ENCODE measurements around the gene CUBN. TPM values are rescaled to one million over a fixed set of nuclear protein-coding genes. Genes with fewer than 3 reads are reported as not detected.

Gene CUBN
- total RNA-seq, 1 experiment from 2014 or later, result 0.07 TPM

DNA sequence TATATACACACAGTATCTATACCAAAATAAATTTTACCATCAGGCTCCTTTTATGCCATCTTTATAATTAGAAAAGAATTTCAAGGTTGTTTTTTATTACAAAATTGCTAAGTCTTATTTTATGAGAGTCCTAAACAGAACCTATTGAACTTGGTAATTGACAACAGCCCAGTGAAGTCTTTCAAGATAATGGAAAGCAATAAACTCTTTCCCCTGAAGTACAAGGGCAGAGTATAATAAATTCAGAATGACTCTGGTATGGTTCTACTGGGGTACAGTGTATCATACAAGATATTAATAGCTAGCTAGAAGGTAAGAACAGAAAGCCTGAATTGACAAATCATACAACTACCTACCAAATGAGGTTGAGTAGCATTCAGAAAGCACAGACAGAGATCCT, 26.2 kb upstream of the CUBN start:
- Histone ChIP-seq H3F3A (ENCODE audit: insufficient read depth, low read depth) (no peaks in the 10 kb centered on the region), H3K79me2 (ENCODE audit: low read depth) (no peaks in the 10 kb centered on the region), H3K27ac (no peak overlapping the region), H3K4me1 (replicated peaks; ENCODE audit: insufficient read depth) (no peaks in the 10 kb centered on the region), H3K9me2 (ENCODE audit: insufficient read depth) (no peaks in the 10 kb centered on the region), H4K20me1 (ENCODE audit: insufficient read depth) (no peaks in the 10 kb centered on the region), H3K27me3 (ENCODE audit: insufficient read depth, low read depth) (no peaks in the 10 kb centered on the region), H2AFZ (no peak overlapping the region), H3K36me3 (ENCODE audit: low read depth) (no peaks in the 10 kb centered on the region), H3K4me3 (no peak overlapping the region), H3K4me2 (no peak overlapping the region), H3K9me3 (ENCODE audit: insufficient read depth, low read depth) (no peaks in the 10 kb centered on the region)
- ChIA-PET CTCF (no interaction called here), POLR2A (ENCODE audit: unreplicated experiment) (no interaction called here)
- intact Hi-C loops (cut with micrococcal nuclease; ENCODE audit: unreplicated experiment), result no loop called here
- no peak for DNase-seq
- no peak for TF ChIP-seq CTCF (conservative IDR thresholded peaks at IDR 0.05)
- no peak for TF ChIP-seq EZH2 (IDR thresholded peaks at IDR 0.05; ENCODE audit: low read depth)
- no TSS peak for BruUV-seq (replicated peaks)

GRCh38 chr10:17154116-17154515, 24.5 kb upstream of the CUBN start:
- Histone ChIP-seq H3F3A (ENCODE audit: insufficient read depth, low read depth) (no peaks in the 10 kb centered on the region), H4K20me1 (ENCODE audit: insufficient read depth) (no peaks in the 10 kb centered on the region), H2AFZ (no peak overlapping the region), H3K4me3 (no peak overlapping the region), H3K9me2 (ENCODE audit: insufficient read depth) (no peaks in the 10 kb centered on the region), H3K27ac (no peak overlapping the region), H3K4me1 (replicated peaks; ENCODE audit: insufficient read depth) (no peaks in the 10 kb centered on the region), H3K4me2 (no peak overlapping the region), H3K36me3 (ENCODE audit: low read depth) (no peaks in the 10 kb centered on the region), H3K79me2 (ENCODE audit: low read depth) (no peaks in the 10 kb centered on the region), H3K27me3 (ENCODE audit: insufficient read depth, low read depth) (no peaks in the 10 kb centered on the region), H3K9me3 (ENCODE audit: insufficient read depth, low read depth) (no peaks in the 10 kb centered on the region)
- intact Hi-C loops (cut with micrococcal nuclease; ENCODE audit: unreplicated experiment), result no loop called here
- no TSS peak for BruUV-seq (replicated peaks)
- CTCF ChIA-PET, result no interaction called here
- POLR2A ChIA-PET (ENCODE audit: unreplicated experiment), result no interaction called here
- TF ChIP-seq EZH2 (IDR thresholded peaks at IDR 0.05; ENCODE audit: low read depth) (no peak), CTCF (conservative IDR thresholded peaks at IDR 0.05) (no peak)
- DNase-seq, result no peak

DNA sequence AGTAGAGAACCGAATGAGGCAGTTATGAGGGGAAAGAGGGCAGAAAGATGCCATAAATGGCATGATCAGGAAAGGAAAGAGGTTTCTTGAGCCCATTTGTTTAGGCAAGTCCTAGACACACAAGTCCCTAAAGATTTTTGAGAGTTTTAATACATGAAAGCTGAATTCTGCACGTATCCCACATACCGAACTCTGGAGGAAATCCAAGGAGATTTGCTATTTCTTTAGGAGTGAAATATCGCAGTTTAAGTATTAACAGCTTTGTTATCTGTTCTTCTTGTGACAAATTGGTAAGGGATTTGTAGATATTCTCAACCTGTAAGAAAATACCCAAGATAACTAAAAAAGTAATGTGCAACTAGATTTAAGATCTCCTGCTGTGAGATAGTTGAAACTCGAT, 23.7 kb upstream of the CUBN start:
- no peak overlapping the region for H2AFZ ChIP-seq
- H4K20me1 ChIP-seq (ENCODE audit: insufficient read depth), result no peaks in the 10 kb centered on the region
- no peaks in the 10 kb centered on the region for H3K27me3 ChIP-seq (ENCODE audit: insufficient read depth, low read depth)
- no peaks in the 10 kb centered on the region for H3K4me1 ChIP-seq (replicated peaks; ENCODE audit: insufficient read depth)
- no peaks in the 10 kb centered on the region for H3K79me2 ChIP-seq (ENCODE audit: low read depth)
- no peak overlapping the region for H3K4me2 ChIP-seq
- ChIA-PET POLR2A (ENCODE audit: unreplicated experiment) (no interaction called here), CTCF (no interaction called here)
- no peaks in the 10 kb centered on the region for H3K36me3 ChIP-seq (ENCODE audit: low read depth)
- no peak for DNase-seq
- no peaks in the 10 kb centered on the region for H3F3A ChIP-seq (ENCODE audit: insufficient read depth, low read depth)
- H3K9me2 ChIP-seq (ENCODE audit: insufficient read depth), result no peaks in the 10 kb centered on the region
- H3K9me3 ChIP-seq (ENCODE audit: insufficient read depth, low read depth), result no peaks in the 10 kb centered on the region
- no peak overlapping the region for H3K4me3 ChIP-seq
- no peak overlapping the region for H3K27ac ChIP-seq
- no TSS peak for BruUV-seq (replicated peaks)
- intact Hi-C loops (cut with micrococcal nuclease; ENCODE audit: unreplicated experiment), result no loop called here
- TF ChIP-seq EZH2 (IDR thresholded peaks at IDR 0.05; ENCODE audit: low read depth) (no peak), CTCF (conservative IDR thresholded peaks at IDR 0.05) (no peak)
